ENCODE measurements around the gene DAPK1.

The DAPK1 gene

GRCh38 chr9:87569518-87569917 is 71.9 kb downstream of the DAPK1 start:
- ChIA-PET CTCF (interaction anchor here (1.0 to 5.0 kb wide), 4 partner anchors 10 to 233 kb away, joined by 3 to 37 read pairs (median 3); no protein-coding TSS in a partner anchor), POLR2A (no interaction called here)
- TF ChIP-seq CTCF (IDR thresholded peaks at IDR 0.05; ENCODE audit: control extremely low read depth, extremely low read depth, low read depth, missing control alignments) = no peak
- DNase-seq (ENCODE audit: extremely low spot score) = no peak

GRCh38 chr9:87570000-87570908 is 72.6 kb downstream of the DAPK1 start:
- CTCF ChIA-PET = interaction anchor here (0.7 to 5.0 kb wide), 5 partner anchors 9 to 234 kb away, joined by 3 to 37 read pairs (median 3); no protein-coding TSS in a partner anchor
- peak; percentile 47 for DNase-seq (ENCODE audit: extremely low spot score)
- POLR2A ChIA-PET = interaction anchor here (1.6 kb wide), 1 partner anchor 12 kb away, joined by 5 read pairs; no protein-coding TSS in a partner anchor
- TF ChIP-seq CTCF (IDR thresholded peaks at IDR 0.05; ENCODE audit: control extremely low read depth, extremely low read depth, low read depth, missing control alignments) = no peak

GRCh38 chr9:87572719-87573118 is 75.1 kb downstream of the DAPK1 start:
- no peak for TF ChIP-seq CTCF (IDR thresholded peaks at IDR 0.05; ENCODE audit: control extremely low read depth, extremely low read depth, low read depth, missing control alignments)
- ChIA-PET POLR2A (no interaction called here), CTCF (interaction anchor here (1.1 to 1.7 kb wide), 6 partner anchors 8 to 50 kb away, joined by 3 to 8 read pairs (median 4); no protein-coding TSS in a partner anchor)
- no peak for DNase-seq (ENCODE audit: extremely low spot score)

- CTCF ChIA-PET = interaction anchor here (1.1 to 1.7 kb wide), 6 partner anchors 9 to 51 kb away, joined by 3 to 8 read pairs (median 4); no protein-coding TSS in a partner anchor
- DNase-seq (ENCODE audit: extremely low spot score) = no peak
- TF ChIP-seq CTCF (IDR thresholded peaks at IDR 0.05; ENCODE audit: control extremely low read depth, extremely low read depth, low read depth, missing control alignments) = no peak
- POLR2A ChIA-PET = no interaction called here
Measured at GRCh38 chr9:87573841-87574342, 76.2 kb downstream of the DAPK1 start.

GRCh38 chr9:87577746-87578145 is 80.1 kb downstream of the DAPK1 start:
- ChIA-PET POLR2A (no interaction called here), CTCF (interaction anchor here (0.6 to 4.0 kb wide), 6 partner anchors 8 to 31 kb away, joined by 3 to 37 read pairs (median 3); no protein-coding TSS in a partner anchor)
- DNase-seq (ENCODE audit: extremely low spot score) = no peak
- no peak for TF ChIP-seq CTCF (IDR thresholded peaks at IDR 0.05; ENCODE audit: control extremely low read depth, extremely low read depth, low read depth, missing control alignments)

GRCh38 chr9:87578625-87579024 is 81.0 kb downstream of the DAPK1 start:
- no peak for TF ChIP-seq CTCF (IDR thresholded peaks at IDR 0.05; ENCODE audit: control extremely low read depth, extremely low read depth, low read depth, missing control alignments)
- ChIA-PET POLR2A (no interaction called here), CTCF (interaction anchor here (1.0 to 4.0 kb wide), 5 partner anchors 9 to 81 kb away, joined by 3 to 37 read pairs (median 3); partner anchors contain the start of gene DAPK1)
- DNase-seq (ENCODE audit: extremely low spot score) = no peak
